HepG2 (cell line): Measurements from ENCODE around the gene ZNF446. TPM values are rescaled to one million over a fixed set of nuclear protein-coding genes. Genes with fewer than 3 reads are reported as not detected.

Source experiments
- ATF1 ChIP-seq: IDR thresholded peaks from 2 replicates; pipeline ENCODE4 v1.6.1; 2016; ENCODE audit warnings: mild to moderate bottlenecking, control low read depth
- BCLAF1 ChIP-seq: fragments of 450-650 bp; IDR thresholded peaks from 2 replicates; pipeline ENCODE4 v1.6.1; 2017; ENCODE audit warnings: mild to moderate bottlenecking
- CREM ChIP-seq, 2 experiments: sonication (generic) in 1 of 2; formaldehyde crosslinking in 1 of 2; IDR thresholded peaks; 2 replicates each; pipeline versions ENCODE4 v1.4.0 to v1.6.1; 2016 to 2020; ENCODE audit warnings: antibody characterized with exemption in 1 of 2, mild to moderate bottlenecking in 1 of 2, missing genetic modification reagents in 1 of 2
- HOXA7 ChIP-seq: sonication (generic); formaldehyde crosslinking; IDR thresholded peaks from 2 replicates; pipeline ENCODE4 v1.8.1; 2022; ENCODE audit warnings: mild to moderate bottlenecking, missing genetic modification reagents, moderate library complexity
- IRX3 ChIP-seq: sonication (generic); formaldehyde crosslinking; IDR thresholded peaks from 2 replicates; pipeline ENCODE4 v1.8.1; 2023; ENCODE audit warnings: mild to moderate bottlenecking, low read depth, missing genetic modification reagents, borderline replicate concordance
- MAFK ChIP-seq, 2 experiments: IDR thresholded peaks in 1 of 2; conservative IDR thresholded peaks in 1 of 2; 2 replicates each; pipeline ENCODE4 v1.6.1; 2011; ENCODE audit warnings: improper control_type of control experiment in 2 of 2, low read length in 2 of 2
- MATR3 ChIP-seq: sonication (generic); formaldehyde crosslinking; IDR thresholded peaks from 2 replicates; pipeline ENCODE4 v1.4.0; 2020; ENCODE audit warnings: missing genetic modification reagents
- NFIB ChIP-seq: sonication (generic); formaldehyde crosslinking; IDR thresholded peaks from 2 replicates; pipeline ENCODE4 v1.9.0; 2021; ENCODE audit warnings: missing genetic modification reagents, mild to moderate bottlenecking, borderline replicate concordance
- NR1H2 ChIP-seq: sonication (generic); formaldehyde crosslinking; IDR thresholded peaks from 2 replicates; pipeline ENCODE4 v1.8.1; 2022; ENCODE audit warnings: low read depth, missing genetic modification reagents, borderline replicate concordance
- PLSCR1 ChIP-seq: sonication (generic); formaldehyde crosslinking; IDR thresholded peaks from 2 replicates; pipeline ENCODE4 v1.5.0; 2020; ENCODE audit warnings: missing genetic modification reagents, mild to moderate bottlenecking, borderline replicate concordance
- RXRA ChIP-seq: sonication (generic); formaldehyde crosslinking; IDR thresholded peaks from 2 replicates; pipeline ENCODE4 v1.5.1; 2020; ENCODE audit warnings: missing genetic modification reagents
- STAT5B ChIP-seq: sonication (generic); formaldehyde crosslinking; IDR thresholded peaks from 2 replicates; pipeline ENCODE4 v1.4.0; 2020; ENCODE audit warnings: missing genetic modification reagents
- U2AF1 ChIP-seq: fragments of 200-400 bp; formaldehyde crosslinking; optimal IDR thresholded peaks from 2 replicates; pipeline ENCODE3; 2017; ENCODE audit warnings: mild to moderate bottlenecking, low read depth, low read length
- ZMYM4 ChIP-seq: sonication (generic); formaldehyde crosslinking; IDR thresholded peaks from 2 replicates; pipeline ENCODE4 v1.8.1; 2023; ENCODE audit warnings: mild to moderate bottlenecking, missing genetic modification reagents
- ZNF431 ChIP-seq: sonication (generic); formaldehyde crosslinking; IDR thresholded peaks from 2 replicates; pipeline ENCODE4 v1.9.0; 2022; ENCODE audit warnings: missing genetic modification reagents, low read depth, mild to moderate bottlenecking, borderline replicate concordance
- ZNF468 ChIP-seq: sonication (generic); formaldehyde crosslinking; IDR thresholded peaks from 2 replicates; pipeline ENCODE4 v1.8.0; 2022; ENCODE audit warnings: mild to moderate bottlenecking, moderate library complexity, missing genetic modification reagents
- ZNF773 ChIP-seq: sonication (generic); formaldehyde crosslinking; IDR thresholded peaks from 2 replicates; pipeline ENCODE4 v1.4.0; 2020; ENCODE audit warnings: missing genetic modification reagents, borderline replicate concordance
- ZNF777 ChIP-seq: sonication (generic); formaldehyde crosslinking; IDR thresholded peaks from 2 replicates; pipeline ENCODE4 v1.4.0; 2020; ENCODE audit warnings: missing genetic modification reagents
- polyA plus RNA-seq, 8 experiments: library from polyadenylated mRNA; depleted of rRNA in 3 of 8; stranded (reverse) in 7 of 8; unstranded in 1 of 8; fragments of >200 nt; fragmentation: Illumina TruSeq in 4 of 8; extraction: Trizol in 4 of 8; gene quantifications; 2 replicates each; pipeline versions ENCODE4 v1.2.1 to v1.2.3, GENCODE V29; 2011 to 2016; ENCODE audit warnings: low read depth in 4 of 8, missing spikeins in 1 of 8, mixed read lengths in 1 of 8; ENCODE audit not compliant: insufficient read depth in 1 of 8
- total RNA-seq, 5 experiments: library from RNA; depleted of rRNA; stranded (reverse); fragments of >200 nt; fragmentation: Illumina TruSeq; extraction: Trizol; gene quantifications; 2 replicates each; pipeline ENCODE4 v1.2.3, GENCODE V29; 2016; ENCODE audit warnings: low read depth in 1 of 5
- TF ChIP-seq, protein P1 (sequence below): sonication (generic); formaldehyde crosslinking; IDR thresholded peaks from 2 replicates; pipeline ENCODE4 v1.4.0; 2020; ENCODE audit warnings: missing genetic modification reagents
- TF ChIP-seq, protein P2 (sequence below): sonication (generic); formaldehyde crosslinking; IDR thresholded peaks from 2 replicates; pipeline ENCODE4 v1.5.0; 2020; ENCODE audit warnings: mild to moderate bottlenecking, missing genetic modification reagents

ZNF446 gene
- total and polyA plus RNA-seq, 2 of the 13 experiments (the other 11 are each of a cell fraction or from before 2014, with no cell fraction given) = 3.0 to 3.6 TPM

GRCh38 chr19:58513694-58514563, 37.8 kb downstream of the ZNF446 start (continued):
- TF ChIP-seq STAT5B (CRISPR knock-in tag) (no peak), ATF1 (CRISPR knock-in tag) (no peak), PLSCR1 (CRISPR knock-in tag) (no peak), MAFK (conservative IDR thresholded peaks at IDR 0.05 in 1 of 2, IDR thresholded peaks at IDR 0.05 in 1 of 2; ENCODE audit: low read length in 2 of 2) (no peak), MATR3 (CRISPR knock-in tag) (no peak), RXRA (CRISPR knock-in tag) (0 out of 2 replicates have a peak, but pooled peaks have one; percentile 32), HOXA7 (CRISPR knock-in tag) (no peak), BCLAF1 (no peak), U2AF1 (no peak), ZNF773 (CRISPR knock-in tag) (no peak), ZNF468 (CRISPR knock-in tag) (no peak), IRX3 (no peak), ZNF777 (CRISPR knock-in tag) (peak; percentile 94), ZMYM4 (CRISPR knock-in tag) (peak; percentile 70; the same call in 1 of the 2 replicates), CREM (IDR thresholded peaks at IDR 0.05) (no peak), CREM (CRISPR knock-in tag; IDR thresholded peaks at IDR 0.05) (no peak), NFIB (CRISPR knock-in tag) (no peak), ZNF431 (CRISPR knock-in tag) (0 out of 2 replicates have a peak, but pooled peaks have one; percentile 77), NR1H2 (CRISPR knock-in tag) (no peak; the same call in 1 of the 2 replicates)
- TF ChIP-seq, protein P1, sequence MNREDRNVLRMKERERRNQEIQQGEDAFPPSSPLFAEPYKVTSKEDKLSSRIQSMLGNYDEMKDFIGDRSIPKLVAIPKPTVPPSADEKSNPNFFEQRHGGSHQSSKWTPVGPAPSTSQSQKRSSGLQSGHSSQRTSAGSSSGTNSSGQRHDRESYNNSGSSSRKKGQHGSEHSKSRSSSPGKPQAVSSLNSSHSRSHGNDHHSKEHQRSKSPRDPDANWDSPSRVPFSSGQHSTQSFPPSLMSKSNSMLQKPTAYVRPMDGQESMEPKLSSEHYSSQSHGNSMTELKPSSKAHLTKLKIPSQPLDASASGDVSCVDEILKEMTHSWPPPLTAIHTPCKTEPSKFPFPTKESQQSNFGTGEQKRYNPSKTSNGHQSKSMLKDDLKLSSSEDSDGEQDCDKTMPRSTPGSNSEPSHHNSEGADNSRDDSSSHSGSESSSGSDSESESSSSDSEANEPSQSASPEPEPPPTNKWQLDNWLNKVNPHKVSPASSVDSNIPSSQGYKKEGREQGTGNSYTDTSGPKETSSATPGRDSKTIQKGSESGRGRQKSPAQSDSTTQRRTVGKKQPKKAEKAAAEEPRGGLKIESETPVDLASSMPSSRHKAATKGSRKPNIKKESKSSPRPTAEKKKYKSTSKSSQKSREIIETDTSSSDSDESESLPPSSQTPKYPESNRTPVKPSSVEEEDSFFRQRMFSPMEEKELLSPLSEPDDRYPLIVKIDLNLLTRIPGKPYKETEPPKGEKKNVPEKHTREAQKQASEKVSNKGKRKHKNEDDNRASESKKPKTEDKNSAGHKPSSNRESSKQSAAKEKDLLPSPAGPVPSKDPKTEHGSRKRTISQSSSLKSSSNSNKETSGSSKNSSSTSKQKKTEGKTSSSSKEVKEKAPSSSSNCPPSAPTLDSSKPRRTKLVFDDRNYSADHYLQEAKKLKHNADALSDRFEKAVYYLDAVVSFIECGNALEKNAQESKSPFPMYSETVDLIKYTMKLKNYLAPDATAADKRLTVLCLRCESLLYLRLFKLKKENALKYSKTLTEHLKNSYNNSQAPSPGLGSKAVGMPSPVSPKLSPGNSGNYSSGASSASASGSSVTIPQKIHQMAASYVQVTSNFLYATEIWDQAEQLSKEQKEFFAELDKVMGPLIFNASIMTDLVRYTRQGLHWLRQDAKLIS (CRISPR knock-in tag) = no peak
- TF ChIP-seq, protein P2, sequence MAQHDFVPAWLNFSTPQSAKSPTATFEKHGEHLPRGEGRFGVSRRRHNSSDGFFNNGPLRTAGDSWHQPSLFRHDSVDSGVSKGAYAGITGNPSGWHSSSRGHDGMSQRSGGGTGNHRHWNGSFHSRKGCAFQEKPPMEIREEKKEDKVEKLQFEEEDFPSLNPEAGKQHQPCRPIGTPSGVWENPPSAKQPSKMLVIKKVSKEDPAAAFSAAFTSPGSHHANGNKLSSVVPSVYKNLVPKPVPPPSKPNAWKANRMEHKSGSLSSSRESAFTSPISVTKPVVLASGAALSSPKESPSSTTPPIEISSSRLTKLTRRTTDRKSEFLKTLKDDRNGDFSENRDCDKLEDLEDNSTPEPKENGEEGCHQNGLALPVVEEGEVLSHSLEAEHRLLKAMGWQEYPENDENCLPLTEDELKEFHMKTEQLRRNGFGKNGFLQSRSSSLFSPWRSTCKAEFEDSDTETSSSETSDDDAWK = no peak
